ENCODE measurements around the gene PDE9A. TPM values are rescaled to one million over a fixed set of nuclear protein-coding genes. Genes with fewer than 3 reads are reported as not detected.

The PDE9A gene
- total and polyA plus RNA-seq, 2 of the 4 experiments (the other 2 are of a cell fraction), result 0.89 to 0.90 TPM

GRCh38 chr21:42794551-42794950, 141.1 kb downstream of the PDE9A start:
- dilution Hi-C loops (cut with HindIII; ENCODE audit: low sequenced_read_pairs, unreplicated experiment), result no loop called here
- Histone ChIP-seq H4K5ac (ENCODE audit: low read depth, low read length) (no peak overlapping the region), H2AK5ac (ENCODE audit: low read depth, low read length) (no peak overlapping the region), H3K36me3 (ENCODE audit: control insufficient read depth, insufficient read depth, low read length) (no peaks in the 10 kb centered on the region), H2BK20ac (ENCODE audit: low read depth, low read length) (no peak overlapping the region), H3K79me1 (ENCODE audit: low read depth in 1 of 2, low read length in 2 of 2) (no peaks in the 10 kb centered on the region), H3K18ac (ENCODE audit: low read depth, low read length) (no peak overlapping the region), H2BK15ac (ENCODE audit: low read depth, low read length) (no peak overlapping the region), H3K4me2 (ENCODE audit: low read depth, low read length) (no peak overlapping the region), H2BK5ac (ENCODE audit: low read depth, low read length, poor library complexity, severe bottlenecking) (no peak overlapping the region), H2AK9ac (replicated peaks; ENCODE audit: low read depth, low read length, poor library complexity) (no peak overlapping the region), H3K27ac (ENCODE audit: insufficient read depth, low read length) (no peak overlapping the region), H2BK120ac (ENCODE audit: low read depth, low read length) (no peak overlapping the region), H3K23ac (ENCODE audit: low read depth, low read length) (no peak overlapping the region), H3K56ac (ENCODE audit: extremely low read depth, insufficient read depth, low read length) (no peak overlapping the region), H2AFZ (replicated peaks; ENCODE audit: low read length, poor library complexity) (no peak overlapping the region), H3K14ac (replicated peaks; ENCODE audit: low read depth, low read length) (no peak overlapping the region), H4K91ac (ENCODE audit: insufficient read depth, low read depth, low read length) (no peak overlapping the region), H4K20me1 (ENCODE audit: insufficient read depth, low read length) (no peaks in the 10 kb centered on the region), H3K9me1 (ENCODE audit: insufficient read depth, low read length) (no peaks in the 10 kb centered on the region), H3K9ac (ENCODE audit: low read depth, low read length) (no peak overlapping the region), H3K4me3 (ENCODE audit: insufficient read depth, low read depth, low read length) (no peak overlapping the region), H4K8ac (ENCODE audit: low read depth in 2 of 2, low read length in 2 of 2) (no peak overlapping the region), H3K4me1 (ENCODE audit: control insufficient read depth, insufficient read depth, low read length) (no peaks in the 10 kb centered on the region), H3K9me3 (ENCODE audit: control insufficient read depth, insufficient read depth, low read length) (no peaks in the 10 kb centered on the region), H3K27me3 (ENCODE audit: control insufficient read depth, insufficient read depth, low read length) (peaks cover 21% of the 10 kb centered on the region), H3K4ac (ENCODE audit: low read depth, low read length) (no peak overlapping the region)
- ATAC-seq (ENCODE audit: low read depth), result no peak
- DNase-seq, result no peak
- TF ChIP-seq CHD1 (IDR thresholded peaks at IDR 0.05; ENCODE audit: low read depth, low read length), result no peak
- TF ChIP-seq POLR2A (IDR thresholded peaks at IDR 0.05; ENCODE audit: low read depth, low read length), result no peak
- TF ChIP-seq RAD21 (IDR thresholded peaks at IDR 0.05; ENCODE audit: low read length), result no peak
- in situ Hi-C loops (cut with MboI; ENCODE audit: low sequenced_read_pairs), result no loop called here
- CTCF ChIA-PET, result no interaction called here
- intact Hi-C loops (cut with micrococcal nuclease), result no loop called here
- no CpG with 5 or more reads among the region's 6 CpGs for WGBS, 2 experiments (ENCODE audit: extremely low coverage in 2 of 2, insufficient read length in 1 of 2)
- BruUV-seq (replicated peaks), result no TSS peak
- POLR2A ChIA-PET (ENCODE audit: unreplicated experiment), result no interaction called here
